ENCODE data around the gene IL17C.

- TF ChIP-seq CTCF (IDR thresholded peaks at IDR 0.05) (no peak), POLR2A (IDR thresholded peaks at IDR 0.05) (no peak)
These were observed 6.3 kb upstream of the IL17C start for GRCh38 chr16:88631920-88632586.
